ENCODE data around the gene TGIF2LX.
"Not testable (repeated sequence)": the region's sequence is repeated elsewhere in the genome, so short reads cannot be mapped to it uniquely, and the experiment has no call there.

DNA sequence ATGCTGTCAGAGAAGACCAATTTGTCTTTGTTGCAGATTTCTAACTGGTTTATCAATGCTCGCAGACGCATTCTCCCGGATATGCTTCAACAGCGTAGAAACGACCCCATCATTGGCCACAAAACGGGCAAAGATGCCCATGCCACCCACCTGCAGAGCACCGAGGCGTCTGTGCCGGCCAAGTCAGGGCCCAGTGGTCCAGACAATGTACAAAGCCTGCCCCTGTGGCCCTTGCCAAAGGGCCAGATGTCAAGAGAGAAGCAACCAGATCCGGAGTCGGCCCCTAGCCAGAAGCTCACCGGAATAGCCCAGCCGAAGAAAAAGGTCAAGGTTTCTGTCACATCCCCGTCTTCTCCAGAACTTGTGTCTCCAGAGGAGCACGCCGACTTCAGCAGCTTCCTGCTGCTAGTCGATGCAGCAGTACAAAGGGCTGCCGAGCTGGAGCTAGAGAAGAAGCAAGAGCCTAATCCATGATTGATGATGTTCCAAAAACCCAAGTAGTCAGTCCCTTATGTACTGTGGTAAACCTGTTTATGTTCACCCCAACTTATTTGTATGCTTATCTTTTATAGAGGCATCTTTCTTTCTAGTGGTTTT, 728 bp downstream of the TGIF2LX start:
- not testable (repeated sequence) for TF ChIP-seq POLR2AphosphoS5 (IDR thresholded peaks at IDR 0.05; ENCODE audit: low read depth, low read length); POLR2A (IDR thresholded peaks at IDR 0.05; ENCODE audit: low read depth, low read length); TAF1 (IDR thresholded peaks at IDR 0.05; ENCODE audit: low read depth, low read length); SPI1 (IDR thresholded peaks at IDR 0.05; ENCODE audit: low read depth, low read length); PAX5 (IDR thresholded peaks at IDR 0.05; ENCODE audit: insufficient read depth, low read length, severe bottlenecking)

Data from GM12891 (cell line).